ENCODE data around the gene SMYD3. TPM values are rescaled to one million over a fixed set of nuclear protein-coding genes. Genes with fewer than 3 reads are reported as not detected.

Gene SMYD3
- total and polyA plus RNA-seq, 12 donors = 13.5 to 78.2 (median 26.8) TPM

- H3K27me3 ChIP-seq = no peaks in the 10 kb centered on the region
- no peaks in the 10 kb centered on the region for H3K4me1 ChIP-seq (replicated peaks in 1 of 2)
- no peaks in the 10 kb centered on the region for H3K36me3 ChIP-seq (replicated peaks in 1 of 2)
- no peak overlapping the region for H3K27ac ChIP-seq
- TF ChIP-seq POLR2A (IDR thresholded peaks at IDR 0.05) = no peak
- no peak for TF ChIP-seq CTCF (IDR thresholded peaks at IDR 0.05)
- DNase-seq = no peak
- H3K4me3 ChIP-seq = no peak overlapping the region
- 93 to 96% (median 95%) methylated on average over 4 of the region's 4 CpGs for WGBS, 4 donors
- H3K9me3 ChIP-seq (replicated peaks in 1 of 3) = no peaks in the 10 kb centered on the region
- intact Hi-C loops (cut with DNase I) = no loop called here
These were observed 235.6 kb downstream of the SMYD3 start for GRCh38 chr1:246271516-246271915.

- TF ChIP-seq POLR2A (IDR thresholded peaks at IDR 0.05) (no peak), CTCF (IDR thresholded peaks at IDR 0.05) (no peak)
- no peak for DNase-seq
- H3K4me1 ChIP-seq (replicated peaks in 1 of 2) = no peaks in the 10 kb centered on the region
- H3K27ac ChIP-seq = no peak overlapping the region
- no peaks in the 10 kb centered on the region for H3K9me3 ChIP-seq (replicated peaks in 1 of 3)
- intact Hi-C loops (cut with DNase I) = no loop called here
- no peak overlapping the region for H3K4me3 ChIP-seq
- no peaks in the 10 kb centered on the region for H3K27me3 ChIP-seq
- H3K36me3 ChIP-seq (replicated peaks in 1 of 2) = no peaks in the 10 kb centered on the region
These were observed 236.8 kb downstream of the SMYD3 start for GRCh38 chr1:246270236-246270635.

DNA sequence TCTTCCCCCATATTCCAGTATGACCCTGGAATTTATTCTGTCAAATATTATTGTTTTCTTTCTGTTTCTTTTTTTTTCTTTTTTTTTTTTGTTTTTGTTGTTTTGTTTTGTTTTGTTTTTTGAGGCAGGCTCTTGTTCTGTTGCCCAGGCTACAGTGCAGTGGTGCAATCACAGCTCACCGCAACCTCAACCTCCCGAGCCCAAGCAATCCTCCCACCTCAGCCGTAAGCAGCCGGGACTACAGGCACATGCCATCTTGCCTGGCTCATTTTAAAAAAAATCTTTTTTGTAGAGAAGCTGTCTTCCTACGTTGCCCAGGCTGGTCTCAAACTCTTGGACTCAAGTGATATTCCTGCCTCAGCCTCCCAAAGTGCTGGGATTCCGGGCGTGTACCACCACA lies 237.6 kb downstream of the SMYD3 start:
- no peaks in the 10 kb centered on the region for H3K36me3 ChIP-seq (replicated peaks in 1 of 2)
- no peak overlapping the region for H3K27ac ChIP-seq
- 95 to 97% (median 96%) methylated on average over 6 to 7 of the region's 7 CpGs for WGBS, 4 donors
- no peaks in the 10 kb centered on the region for H3K27me3 ChIP-seq
- TF ChIP-seq CTCF (IDR thresholded peaks at IDR 0.05) (no peak), POLR2A (IDR thresholded peaks at IDR 0.05) (no peak)
- no peak for DNase-seq
- H3K9me3 ChIP-seq (replicated peaks in 1 of 3) = no peaks in the 10 kb centered on the region
- no peaks in the 10 kb centered on the region for H3K4me1 ChIP-seq (replicated peaks in 1 of 2)
- intact Hi-C loops (cut with DNase I) = no loop called here
- H3K4me3 ChIP-seq = no peak overlapping the region

DNA sequence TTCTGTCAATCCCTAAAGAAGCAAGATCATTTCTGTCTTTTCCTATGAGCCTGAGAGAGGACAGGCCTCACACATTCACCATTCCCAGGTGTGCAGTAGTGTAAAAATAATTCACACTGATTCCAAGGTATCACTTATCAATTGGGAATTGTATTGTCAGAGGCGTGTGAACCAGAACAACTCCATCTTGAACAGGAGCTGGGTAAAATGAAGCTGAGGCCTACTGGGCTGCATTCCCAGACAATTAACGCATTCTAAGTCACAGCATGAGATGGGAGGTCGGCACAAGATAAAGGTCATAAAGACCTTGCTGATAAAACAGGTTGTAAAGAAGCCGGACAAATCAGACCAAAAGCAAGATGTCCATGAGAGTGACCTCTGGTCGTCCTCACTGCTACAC lies 239.2 kb downstream of the SMYD3 start:
- 42 to 61% (median 49%) methylated on average over 5 of the region's 5 CpGs for WGBS, 4 donors
- Histone ChIP-seq H3K4me1 (replicated peaks in 1 of 2) (no peaks in the 10 kb centered on the region), H3K9me3 (replicated peaks in 1 of 3) (no peaks in the 10 kb centered on the region), H3K4me3 (no peak overlapping the region), H3K27me3 (no peaks in the 10 kb centered on the region), H3K27ac (no peak overlapping the region), H3K36me3 (replicated peaks in 1 of 2) (no peaks in the 10 kb centered on the region)
- no peak for DNase-seq
- intact Hi-C loops (cut with DNase I) = no loop called here
- no peak for TF ChIP-seq CTCF (IDR thresholded peaks at IDR 0.05)
- no peak for TF ChIP-seq POLR2A (IDR thresholded peaks at IDR 0.05)

All from adrenal gland (tissue), 12 donors.